Peyer's patch (tissue), 4 donors: ENCODE data around the gene SFXN3.

ENCODE experiments used
- CTCF ChIP-seq, 6 experiments: fragments of 450-650 bp in 4 of 6; fragments of 200-600 bp in 2 of 6; sonication (generic) in 1 of 6; IDR thresholded peaks; one replicate each; pipeline ENCODE4 v1.5.1; 2017 to 2019; ENCODE audit warnings: antibody characterized with exemption in 6 of 6, mild to moderate bottlenecking in 3 of 6, moderate library complexity in 1 of 6
- POLR2A ChIP-seq, 2 donors: fragments of 450-650 bp; IDR thresholded peaks; one replicate each; pipeline ENCODE4 v1.5.1; 2017; ENCODE audit warnings: antibody characterized with exemption in 2 of 2, mild to moderate bottlenecking in 2 of 2, moderate library complexity in 2 of 2

GRCh38 chr10:101064415-101065030 lies 33.5 kb downstream of the SFXN3 start:
- no peak for TF ChIP-seq CTCF (IDR thresholded peaks at IDR 0.05)
- no peak for TF ChIP-seq POLR2A (IDR thresholded peaks at IDR 0.05)
